GM19328 (cell line): ENCODE results near the gene SLC25A1.
"Not testable (repeated sequence)": the region's sequence is repeated elsewhere in the genome, so short reads cannot be mapped to it uniquely, and the experiment has no call there.

ENCODE experiments used
- ATAC-seq: cut with Tn5 transposase; IDR thresholded peaks from one replicate; pipeline ENCODE4 v1.9.1; 2021; ENCODE audit warnings: mild to moderate bottlenecking, moderate library complexity; ENCODE audit not compliant: unreplicated experiment

Gene SLC25A1

DNA sequence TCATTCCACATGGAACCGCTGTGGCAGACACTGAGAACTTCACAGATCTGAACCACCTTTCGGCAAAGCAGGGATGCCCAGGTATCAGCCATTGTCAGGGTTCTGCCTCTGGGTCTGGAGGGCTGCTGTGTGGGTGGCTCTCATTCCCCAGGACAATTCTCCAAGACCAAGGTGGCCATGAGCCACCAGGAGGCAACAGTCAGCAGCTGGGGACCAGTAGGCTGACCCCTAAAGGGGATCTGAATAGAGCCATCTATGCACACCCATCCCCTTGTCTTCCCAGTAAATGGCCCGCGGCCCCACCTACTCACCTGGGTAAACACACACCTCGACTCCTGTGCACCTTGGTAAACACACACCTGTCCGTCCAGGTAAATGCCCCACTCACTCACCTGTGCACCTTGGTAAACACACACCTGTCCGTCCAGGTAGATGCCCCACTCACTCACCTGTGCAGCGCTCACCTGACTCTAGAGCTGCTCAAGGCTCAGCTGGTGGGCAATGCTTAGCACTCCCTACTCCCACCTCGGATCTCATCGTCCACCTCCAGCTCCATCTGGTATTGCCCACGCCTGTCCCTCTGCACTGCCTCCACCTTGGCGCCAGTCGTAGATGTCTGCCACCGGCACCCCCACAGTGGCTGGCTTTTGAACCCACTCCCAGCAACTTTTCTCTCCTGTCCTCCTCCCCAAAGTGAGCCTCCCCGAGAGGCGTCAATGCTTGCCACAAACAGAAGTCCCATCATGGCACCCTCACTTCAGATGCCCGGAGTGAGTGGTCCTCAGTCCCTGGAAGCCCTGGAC, 10.2 kb downstream of the SLC25A1 start:
- no peak for ATAC-seq

- ATAC-seq: no peak
Observed at GRCh38 chr22:19167106-19167869, 11.2 kb downstream of the SLC25A1 start.

DNA sequence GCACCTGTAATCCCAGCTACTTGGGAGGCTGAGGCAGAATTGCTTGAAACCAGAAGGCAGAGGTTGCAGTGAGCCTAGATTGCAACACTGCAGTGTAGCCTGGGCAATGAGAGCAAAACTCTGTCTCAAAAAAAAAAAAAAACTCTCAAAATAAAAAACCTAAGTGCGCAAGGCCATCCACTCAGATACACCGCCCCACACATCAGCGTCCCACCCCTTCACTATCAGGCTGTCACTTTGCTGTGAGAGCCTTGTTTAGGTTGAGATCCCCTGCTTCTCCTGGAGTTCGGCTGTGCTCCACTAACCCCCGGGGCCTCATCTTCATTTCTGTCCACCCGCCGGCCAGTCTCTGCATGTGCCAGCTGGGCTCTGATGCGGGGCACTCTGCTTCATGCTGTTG, 12.1 kb downstream of the SLC25A1 start:
- no peak for ATAC-seq

DNA sequence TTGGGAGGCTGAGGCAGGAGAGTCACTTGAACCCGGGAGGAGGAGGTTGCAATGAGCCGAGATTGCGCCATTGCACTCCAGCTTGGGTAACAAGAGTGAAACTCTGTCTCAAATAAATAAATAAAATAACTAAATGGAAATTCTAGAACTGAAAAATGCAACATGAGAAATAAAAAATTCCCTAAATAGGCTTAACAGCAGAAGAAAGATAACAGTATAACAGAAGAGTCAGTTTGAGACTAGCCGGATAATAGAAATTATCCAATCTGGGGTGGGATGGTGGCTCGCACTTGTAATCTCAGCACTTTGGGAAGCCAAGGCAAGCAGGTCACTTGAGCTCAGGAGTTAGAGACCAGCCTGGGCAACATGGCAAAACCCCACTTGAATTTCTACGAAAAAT, 14.1 kb downstream of the SLC25A1 start:
- no peak for ATAC-seq

- not testable (repeated sequence) for ATAC-seq
Observed at GRCh38 chr22:19158649-19159048, 19.9 kb downstream of the SLC25A1 start.

GRCh38 chr22:19156109-19156508, 22.4 kb downstream of the SLC25A1 start:
- ATAC-seq: not testable (repeated sequence)

GRCh38 chr22:19152942-19153883, 25.3 kb downstream of the SLC25A1 start:
- no peak for ATAC-seq

- ATAC-seq: no peak
Observed at GRCh38 chr22:19151329-19152191, 27.0 kb downstream of the SLC25A1 start.

DNA sequence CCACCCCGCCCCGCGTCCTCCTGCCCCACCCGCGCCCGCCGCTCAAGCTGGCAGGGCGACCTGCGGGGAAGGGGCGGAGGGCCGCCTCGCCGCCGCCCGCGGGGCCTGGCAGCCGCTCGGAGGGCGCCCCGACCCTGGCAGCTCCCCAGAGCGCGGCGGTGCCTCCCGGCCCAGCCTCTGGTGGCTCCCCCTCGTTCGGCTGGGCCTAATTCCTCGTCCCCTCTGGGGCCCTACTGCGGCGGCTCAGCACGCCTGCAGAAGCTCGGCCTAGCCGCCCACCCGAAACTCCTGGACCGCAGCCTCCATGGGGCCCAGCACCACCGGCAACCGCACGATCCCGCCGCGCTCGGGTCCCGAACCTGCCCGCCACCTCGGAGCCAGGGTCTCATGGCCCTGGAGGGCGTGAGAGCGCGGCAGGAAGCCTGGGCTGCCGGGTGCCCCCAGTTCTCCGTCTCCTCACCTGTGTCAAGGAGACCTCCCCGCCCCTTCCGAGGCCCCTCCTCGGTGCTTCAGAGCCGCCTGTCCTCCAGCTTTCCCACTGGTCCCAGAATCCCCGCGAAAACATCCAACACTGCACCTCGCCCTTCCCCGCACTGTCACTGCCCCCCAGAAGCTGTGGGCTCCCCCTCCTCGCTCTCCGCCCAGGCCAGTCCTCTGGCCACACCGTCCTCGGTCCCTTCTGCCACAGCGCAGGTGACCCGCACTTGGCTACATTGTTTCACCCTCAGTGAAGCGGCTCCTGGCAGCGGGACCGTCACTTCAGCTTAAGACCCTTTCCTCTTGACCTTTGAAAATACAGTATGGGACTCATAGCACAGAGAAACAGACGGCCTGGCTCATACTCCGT, 27.8 kb downstream of the SLC25A1 start:
- no peak for ATAC-seq

DNA sequence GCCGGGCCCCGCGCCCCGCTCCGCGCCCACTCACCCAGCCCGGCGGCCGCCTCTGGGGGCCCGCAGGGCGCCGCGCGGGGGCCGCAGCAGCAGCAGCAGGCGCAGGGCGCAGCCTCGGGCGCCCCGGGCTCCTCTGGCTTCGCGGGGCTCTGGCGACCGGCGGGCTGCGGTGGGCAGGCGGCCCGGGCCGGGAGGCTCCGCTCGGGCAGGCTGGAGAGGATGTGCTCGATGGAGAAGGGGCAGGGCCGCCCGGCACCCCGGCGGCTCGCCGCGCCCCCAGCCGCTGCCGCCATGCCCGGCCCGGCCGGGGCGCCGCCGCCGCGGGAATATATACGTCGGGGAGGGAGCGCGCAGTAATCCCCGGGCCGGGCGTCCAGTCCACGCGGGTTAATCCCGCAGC, 28.5 kb downstream of the SLC25A1 start, which contains the start of gene GSC2:
Gene GSC2 (minus strand): TSS at position 302 of the 400 bp plus-strand sequence. CDS start 9 bp downstream, at position 293.
- no peak for ATAC-seq

GRCh38 chr22:19149047-19149883, 29.3 kb downstream of the SLC25A1 start:
- no peak for ATAC-seq

- no peak for ATAC-seq
Observed at GRCh38 chr22:19148417-19149046, 30.0 kb downstream of the SLC25A1 start.

DNA sequence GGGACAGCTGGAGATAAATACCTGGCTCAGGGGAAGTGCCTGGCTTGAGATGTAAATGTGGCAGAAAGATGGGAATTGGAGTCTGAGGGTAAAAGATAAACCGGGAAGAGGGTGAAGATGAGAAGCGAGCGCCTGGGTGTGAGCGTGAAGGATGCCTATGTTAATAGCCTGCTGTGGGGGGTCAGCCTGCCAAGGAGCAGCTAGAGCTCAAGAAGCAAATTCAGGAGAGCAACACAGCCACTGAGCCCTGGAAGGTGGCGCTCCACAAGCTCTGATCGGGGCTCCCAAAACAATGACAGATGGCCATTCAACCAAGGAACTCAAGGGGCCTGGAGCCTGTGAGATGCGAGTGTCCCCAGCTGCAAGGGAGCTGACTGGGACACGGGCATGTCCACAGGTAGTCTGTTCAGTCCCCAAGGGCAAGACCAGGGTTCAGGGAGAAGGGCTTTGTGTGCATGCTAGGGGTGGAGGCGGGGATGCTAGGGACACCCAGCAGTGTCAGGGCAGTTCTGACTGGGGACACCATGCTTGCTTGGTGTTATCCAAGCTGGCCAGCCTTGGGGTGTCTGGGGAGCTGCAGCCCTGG, 31.2 kb downstream of the SLC25A1 start:
- no peak for ATAC-seq

GRCh38 chr22:19146215-19146968, 32.1 kb downstream of the SLC25A1 start:
- ATAC-seq: no peak

- ATAC-seq: no peak
Observed at GRCh38 chr22:19143967-19144400, 34.6 kb downstream of the SLC25A1 start.

DNA sequence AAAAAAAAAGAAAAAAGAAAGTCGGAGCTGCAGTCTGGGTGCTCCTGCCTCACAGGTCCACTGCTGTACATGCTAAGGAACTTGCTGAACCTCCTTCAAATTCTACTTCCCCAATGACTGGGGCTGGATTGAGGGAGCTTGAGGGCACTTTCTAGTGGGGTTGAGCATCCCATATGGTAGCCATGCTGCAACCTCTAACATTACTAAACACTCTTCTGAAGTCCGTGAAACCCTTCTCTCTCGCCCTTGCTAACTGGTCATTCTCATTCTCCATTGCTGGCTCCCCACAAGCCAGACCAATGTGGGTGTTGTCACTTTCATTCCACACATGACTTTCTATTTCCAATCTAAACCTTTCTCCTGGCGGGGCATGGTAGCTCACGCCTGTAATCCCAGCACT, 35.3 kb downstream of the SLC25A1 start:
- no peak for ATAC-seq

GRCh38 chr22:19142394-19142793, 36.1 kb downstream of the SLC25A1 start:
- no peak for ATAC-seq
